Hepatic stellate cell (primary cell): Measurements from ENCODE around the gene TBR1.

ENCODE experiments used
- DNase-seq: peaks from one replicate; pipeline ENCODE4 v3.0.0; 2011; ENCODE audit warnings: low spot score

The TBR1 gene

GRCh38 chr2:161415987-161416707 is at the start of gene TBR1:
Gene TBR1 (plus strand): TSS chr2:161416297. CDS start chr2:161416411, 114 bp downstream.
- no peak for DNase-seq

GRCh38 chr2:161367675-161368074 is 48.4 kb upstream of the TBR1 start:
- DNase-seq: no peak

GRCh38 chr2:161369311-161369710 is 46.8 kb upstream of the TBR1 start:
- DNase-seq: no peak

DNA sequence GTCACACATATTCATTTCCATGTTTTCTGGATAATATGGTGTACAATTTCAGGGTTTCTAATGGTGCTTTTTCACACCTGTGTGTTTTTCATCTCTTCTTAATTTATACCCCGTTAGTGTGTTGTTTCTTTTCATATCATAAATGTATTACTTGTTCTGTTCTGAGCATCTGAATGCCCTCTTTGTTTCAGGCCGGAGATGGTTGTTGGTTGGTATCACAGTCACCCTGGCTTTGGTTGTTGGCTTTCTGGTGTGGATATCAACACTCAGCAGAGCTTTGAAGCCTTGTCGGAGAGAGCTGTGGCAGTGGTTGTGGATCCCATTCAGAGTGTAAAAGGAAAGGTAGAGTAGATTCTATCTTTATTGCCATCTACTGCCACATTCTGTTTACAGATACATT is 45.1 kb upstream of the TBR1 start:
- DNase-seq: no peak

DNA sequence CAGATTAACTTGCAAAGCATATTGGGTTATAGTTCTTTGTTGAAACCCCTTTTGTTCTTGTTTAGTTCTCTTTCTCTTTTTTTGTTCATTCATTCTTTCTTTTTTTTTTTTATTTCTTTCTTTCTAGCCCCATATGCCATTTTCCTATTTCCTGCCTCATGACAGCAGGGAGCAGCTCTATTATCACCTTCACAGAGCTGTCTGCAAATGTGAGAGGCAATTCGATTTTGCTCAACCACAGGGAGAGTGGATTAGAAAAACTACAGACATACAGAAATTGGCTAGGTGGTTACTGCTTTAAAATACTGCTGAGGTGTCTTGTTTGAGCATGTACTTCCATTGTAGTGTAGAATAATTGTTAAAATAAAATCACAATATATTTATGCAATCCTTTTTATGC is 44.2 kb upstream of the TBR1 start:
- no peak for DNase-seq

- DNase-seq: no peak
Observed at GRCh38 chr2:161373942-161374341, 42.2 kb upstream of the TBR1 start.

GRCh38 chr2:161374446-161374845 is 41.7 kb upstream of the TBR1 start:
- no peak for DNase-seq

GRCh38 chr2:161379740-161380139 is 36.4 kb upstream of the TBR1 start:
- no peak for DNase-seq

DNA sequence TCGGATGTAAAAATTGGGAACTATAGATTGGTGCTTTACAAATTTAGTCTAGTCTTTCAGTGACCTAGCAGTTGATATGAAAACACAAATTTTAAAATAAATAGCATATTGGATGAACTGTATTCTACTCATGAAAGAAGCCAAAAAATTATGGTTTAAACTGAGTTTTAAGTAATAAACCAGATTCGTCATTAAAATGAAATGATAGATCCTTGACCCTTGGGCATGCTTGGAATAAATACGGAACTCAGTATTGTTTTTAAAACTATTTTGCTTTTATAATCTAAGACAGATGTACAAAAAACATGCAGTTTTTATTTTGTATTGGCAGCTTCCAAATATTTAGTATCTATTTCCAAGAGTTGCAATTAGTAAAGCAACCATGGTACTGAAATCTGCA is 34.6 kb upstream of the TBR1 start:
- no peak for DNase-seq

- no peak for DNase-seq
Observed at GRCh38 chr2:161382747-161383146, 33.4 kb upstream of the TBR1 start.

DNA sequence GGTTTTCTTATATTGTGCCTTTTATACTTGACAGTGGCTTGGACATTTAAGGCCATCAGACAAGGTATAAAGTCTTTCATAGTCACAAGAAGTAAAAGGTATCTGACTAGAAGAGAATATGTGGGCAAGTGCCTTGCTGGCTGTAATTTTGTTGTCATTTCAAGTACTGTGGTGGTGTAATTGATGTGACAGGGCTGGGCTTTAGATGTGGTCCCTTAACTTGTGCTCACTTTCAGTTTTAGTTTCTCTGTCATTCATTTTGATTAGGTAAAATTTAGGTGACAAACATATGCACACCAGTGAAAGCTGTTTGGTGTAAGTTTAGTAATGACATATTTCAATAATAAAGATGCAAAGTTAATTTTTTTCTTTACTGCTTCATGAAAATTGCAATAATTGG is 31.2 kb upstream of the TBR1 start:
- no peak for DNase-seq

DNA sequence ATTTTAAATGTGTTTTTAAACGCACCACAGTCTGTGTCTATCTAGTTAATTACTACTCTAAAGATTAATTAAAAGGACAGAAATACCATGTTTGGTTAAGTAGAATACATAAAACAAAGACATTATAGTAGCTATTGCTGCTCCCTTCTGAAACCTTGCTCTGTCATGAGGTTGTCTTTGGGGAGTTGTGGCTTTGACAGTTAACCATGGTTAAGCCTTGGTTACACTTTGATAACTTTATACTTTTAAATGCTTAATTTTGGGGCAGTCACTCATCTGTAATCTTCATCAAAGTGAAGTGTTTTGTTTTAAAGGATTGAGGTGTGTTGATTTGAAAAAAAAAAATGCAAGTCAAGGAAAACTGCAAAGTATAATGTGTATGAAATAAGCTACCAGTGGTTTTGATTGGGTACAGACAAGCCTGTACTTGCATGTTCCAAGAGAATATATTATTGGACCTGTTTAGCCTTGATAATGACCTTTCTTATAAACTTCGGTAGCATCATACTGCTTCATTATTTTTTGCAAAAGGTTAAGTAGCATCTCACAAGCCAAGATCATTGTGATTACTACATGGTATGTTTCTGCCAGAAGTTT is 29.8 kb upstream of the TBR1 start:
- DNase-seq: no peak

DNA sequence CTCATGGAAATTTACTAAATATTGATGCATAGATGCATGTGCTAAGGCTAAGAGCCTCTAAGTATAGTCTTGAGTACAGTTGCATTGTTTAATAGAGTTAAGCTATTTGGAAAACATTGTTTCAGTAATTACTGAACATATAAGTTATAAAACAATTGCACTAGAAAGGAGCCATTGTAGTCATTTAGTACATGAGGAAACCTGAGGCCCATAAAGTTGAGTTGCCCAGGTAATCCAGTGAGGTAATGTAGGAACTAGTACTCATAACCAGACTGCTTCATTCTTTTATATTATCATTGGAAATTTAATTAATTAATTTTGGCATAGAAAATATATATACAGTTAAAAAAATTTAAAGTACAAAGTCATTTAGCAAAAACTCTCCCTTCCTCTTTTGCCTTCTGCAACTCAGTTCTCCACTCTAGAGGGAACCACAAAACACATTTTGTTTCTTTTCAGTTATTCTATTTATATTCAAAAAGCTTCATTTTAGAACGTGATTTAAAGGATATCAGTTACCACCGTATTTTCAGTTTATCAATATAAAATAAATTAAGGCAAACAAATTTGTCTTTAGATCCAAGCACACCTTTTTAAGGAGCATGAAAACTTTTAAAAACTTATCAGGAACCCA is 27.8 kb upstream of the TBR1 start:
- DNase-seq: no peak

GRCh38 chr2:161391737-161392506 is 24.2 kb upstream of the TBR1 start:
- DNase-seq: no peak

DNA sequence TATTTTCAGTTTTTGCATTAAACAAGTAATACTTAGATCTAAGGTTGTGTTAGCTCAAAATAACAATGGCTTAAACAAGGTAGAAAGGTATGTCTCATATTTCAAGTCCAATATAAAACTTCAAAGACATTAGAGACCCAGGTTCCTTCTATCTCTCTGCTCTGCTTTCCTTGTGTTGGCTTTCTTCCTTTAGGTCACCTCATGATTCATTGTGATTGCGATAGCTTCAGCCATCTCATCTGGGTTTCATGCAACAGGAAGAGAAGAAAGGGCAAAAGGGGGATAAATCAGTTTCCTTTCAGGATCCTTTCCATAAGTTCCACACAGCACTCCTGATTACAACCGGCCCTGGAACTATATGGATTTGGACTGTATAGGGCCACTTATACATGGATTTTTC is 16.0 kb upstream of the TBR1 start:
- no peak for DNase-seq

- DNase-seq: no peak
Observed at GRCh38 chr2:161402297-161402696, 13.8 kb upstream of the TBR1 start.

GRCh38 chr2:161406316-161406715 is 9.8 kb upstream of the TBR1 start:
- DNase-seq: no peak

DNA sequence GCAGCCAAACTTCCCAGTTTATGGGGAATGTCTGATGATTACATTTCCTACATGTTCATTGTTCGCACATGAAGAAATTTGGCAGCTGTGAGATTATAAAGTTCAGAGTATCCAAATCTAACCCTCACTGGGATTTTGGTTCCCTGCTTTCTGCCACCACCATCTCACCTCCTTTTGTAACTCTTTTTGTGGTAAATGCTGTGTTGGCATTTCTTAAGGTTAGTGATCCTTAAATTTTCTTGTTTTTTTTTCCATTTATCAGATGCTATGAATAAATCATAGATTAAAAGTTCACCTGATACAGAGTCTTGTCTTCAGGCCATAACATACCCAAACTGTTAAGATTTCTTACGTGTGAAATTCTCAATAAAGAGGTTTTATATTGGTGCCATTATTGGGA is 8.5 kb upstream of the TBR1 start:
- no peak for DNase-seq

DNA sequence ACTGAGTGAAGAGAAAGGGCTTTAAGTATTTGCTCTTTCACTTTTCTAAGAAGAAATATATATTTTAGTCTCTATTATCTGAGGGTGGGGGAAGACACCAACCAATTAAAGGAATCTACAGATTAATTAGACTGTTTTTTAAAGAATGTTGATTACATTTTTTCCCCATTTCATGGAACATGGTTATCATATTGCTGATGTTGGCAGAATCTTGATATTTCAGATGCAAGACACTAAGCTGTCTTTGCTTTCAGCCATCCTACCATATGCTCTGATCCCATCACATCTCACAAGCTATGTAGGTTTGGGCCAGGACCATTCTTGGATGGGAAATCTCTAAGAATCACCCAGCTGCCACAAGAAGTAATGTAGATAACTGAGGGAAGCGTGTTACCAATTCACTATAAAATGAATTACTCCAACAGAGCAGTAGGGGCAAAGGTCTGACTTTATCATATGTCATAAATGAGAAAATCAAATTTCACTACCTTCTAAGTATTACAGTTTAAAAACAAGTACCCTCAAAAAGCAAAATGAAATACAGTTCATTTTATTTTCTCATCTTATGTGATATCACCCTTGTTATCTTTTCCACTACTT is 6.7 kb upstream of the TBR1 start:
- DNase-seq: no peak

DNA sequence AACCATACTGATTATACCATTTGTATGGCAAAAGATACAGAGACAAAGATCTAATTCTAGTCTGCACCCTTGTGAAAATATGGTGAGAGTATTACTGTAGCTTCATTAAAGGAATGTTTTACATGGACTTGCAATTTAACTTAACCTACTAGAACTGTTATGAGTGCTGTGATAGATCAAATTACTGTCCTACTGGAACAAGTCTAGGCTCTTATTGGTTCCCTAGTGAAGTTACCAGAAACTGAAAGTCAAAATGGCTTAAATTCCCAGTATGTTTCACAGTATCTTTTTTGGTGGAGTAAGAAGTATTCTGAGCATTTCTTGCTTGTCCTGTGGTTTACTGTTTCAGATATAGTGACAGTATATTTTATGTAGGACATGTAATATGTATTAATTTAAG is 3.8 kb upstream of the TBR1 start:
- no peak for DNase-seq

DNA sequence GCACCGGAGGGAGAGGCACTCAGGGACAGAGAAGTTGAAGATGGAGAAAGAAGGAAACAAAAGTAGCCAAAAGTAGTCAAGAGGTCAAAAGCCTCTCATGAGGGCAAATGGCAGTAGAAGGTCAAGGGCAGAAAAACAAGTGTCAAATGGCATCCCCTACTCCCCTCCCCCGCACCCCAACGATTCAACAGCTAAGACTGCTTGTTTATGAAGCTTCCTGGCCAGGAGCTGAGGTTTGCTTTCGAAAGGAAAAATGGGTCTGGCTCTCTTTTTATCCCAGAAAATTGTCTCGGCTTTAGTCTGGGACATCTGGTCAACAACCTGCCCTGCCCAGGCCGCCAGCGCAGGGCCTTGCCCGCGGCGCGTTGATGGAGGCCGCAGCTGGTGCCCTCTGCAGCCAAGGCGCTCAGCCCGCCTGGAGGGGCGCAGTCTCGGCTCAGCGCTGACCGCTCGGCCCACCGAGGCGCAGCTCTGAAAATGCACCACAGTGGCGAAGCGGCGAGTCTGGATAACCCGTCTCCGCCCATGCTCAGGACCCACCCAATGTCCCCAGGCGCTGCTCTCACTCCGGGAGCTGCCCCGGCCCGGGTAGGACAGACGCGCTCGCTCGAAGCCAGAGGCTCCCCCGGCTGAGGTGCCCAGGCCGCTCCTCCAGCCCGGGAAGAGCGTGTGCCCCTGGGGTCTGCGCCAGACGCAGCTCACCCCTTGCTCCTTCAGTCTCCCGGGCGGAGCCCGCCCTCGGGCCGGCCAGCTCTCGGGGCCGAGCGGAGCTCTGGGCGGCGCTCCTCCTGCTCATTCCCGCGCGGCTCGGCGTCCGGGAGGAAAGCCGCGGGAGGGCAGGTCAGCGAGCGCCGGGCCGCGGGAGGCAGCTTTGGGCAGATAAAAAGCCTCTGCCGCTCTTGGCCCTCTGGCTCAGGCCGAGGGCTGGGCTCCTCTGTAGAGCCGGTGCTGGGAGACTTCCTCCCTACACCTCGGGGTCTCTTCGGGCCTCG is 1.8 kb upstream of the TBR1 start:
- peak; percentile 47 for DNase-seq
